ENCODE results near the gene SAMD9L. TPM values are rescaled to one million over a fixed set of nuclear protein-coding genes. Genes with fewer than 3 reads are reported as not detected.
A peak's percentile ranks its signal among the peaks of the same experiment; 100 is the strongest.

The SAMD9L gene
- total RNA-seq: 1 to 10 TPM; 4.2 to 5.2 TPM
- polyA plus RNA-seq: 1 to 10 TPM; 2.2 to 3.4 TPM

DNA sequence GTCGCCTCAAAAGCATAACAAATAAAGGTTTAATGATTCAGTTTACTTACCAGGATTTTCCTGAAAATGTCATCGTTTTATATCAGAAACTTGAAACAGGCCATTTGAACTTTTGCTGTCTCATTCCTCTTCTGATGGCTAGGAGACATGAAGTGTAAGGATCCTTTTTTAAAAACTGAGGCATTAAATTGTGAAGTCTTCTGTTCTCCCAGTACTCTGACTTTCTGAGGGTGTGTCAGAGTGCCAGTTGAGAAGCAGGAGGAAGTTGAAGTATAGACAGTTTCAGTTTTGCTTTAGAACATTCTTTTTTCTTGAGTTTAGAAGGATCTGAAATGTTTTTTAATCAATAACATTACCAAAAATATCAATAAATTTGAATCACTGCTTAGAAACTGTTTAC is at the start of gene SAMD9L:
Gene SAMD9L (minus strand): TSS at position 242 of the 400 bp plus-strand sequence. CDS start 12,414 bp downstream, outside the sequence.
- Histone ChIP-seq H3K4me1 (ENCODE audit: control insufficient read depth in 4 of 4, insufficient read depth in 4 of 4, low read length in 3 of 4) (peaks cover 0 to 2% (median 0%) of the 10 kb centered on the region in 4 donors), H3K9me3 (ENCODE audit: control insufficient read depth in 4 of 4, low read length in 3 of 4) (no peaks in the 10 kb centered on the region), H3K9ac (ENCODE audit: low read depth in 1 of 2, low read length in 2 of 2) (peak within 1 kb of the TSS in 1 of 2 donors; percentile 79), H3K36me3 (ENCODE audit: control insufficient read depth in 4 of 4, insufficient read depth in 3 of 4, low read depth in 1 of 4, low read length in 3 of 4) (peaks cover 0 to 9% (median 4%) of the 10 kb centered on the region in 4 donors), H3K27me3 (ENCODE audit: control insufficient read depth in 4 of 4, insufficient read depth in 4 of 4, low read length in 3 of 4) (no peaks in the 10 kb centered on the region), H3K27ac (ENCODE audit: low read depth in 1 of 2, low read length in 2 of 2) (peak within 1 kb of the TSS in 1 of 2 donors; percentile 23), H3K4me3 (ENCODE audit: low read depth in 1 of 3, low read length in 3 of 3) (peak within 1 kb of the TSS in 2 of 3 donors; percentile 36 to 57)
- 44% methylated on average over 2 of the region's 2 CpGs for WGBS
- no peak for TF ChIP-seq HNF4A (conservative IDR thresholded peaks at IDR 0.05)
- TF ChIP-seq RAD21 (IDR thresholded peaks at IDR 0.05): no peak
- DNase-seq (ENCODE audit: low spot score): no peak

DNA sequence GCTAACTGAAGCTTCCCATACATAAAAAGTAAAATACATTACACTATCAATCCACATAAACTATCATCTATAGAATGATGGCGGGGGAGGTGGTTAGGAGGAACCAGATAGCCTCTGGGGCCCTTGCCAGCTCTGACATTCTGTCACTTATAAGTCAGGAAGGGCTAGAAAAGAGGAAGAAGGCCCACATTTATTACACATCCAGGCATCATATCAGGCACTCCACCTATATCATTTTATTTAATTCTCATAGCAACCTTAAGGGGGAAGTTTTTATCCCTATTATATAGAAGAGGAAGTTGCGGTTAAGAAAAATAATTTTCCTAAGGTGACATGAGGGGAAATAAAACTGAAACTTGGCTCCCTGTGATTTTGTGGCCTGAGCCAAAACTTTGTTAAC is 48.2 kb upstream of the SAMD9L start:
- TF ChIP-seq EGR1 (IDR thresholded peaks at IDR 0.05; ENCODE audit: low read depth in 2 of 2) (no peak), TAF1 (conservative IDR thresholded peaks at IDR 0.05) (no peak), GABPA (IDR thresholded peaks at IDR 0.05 in 1 of 2, conservative IDR thresholded peaks at IDR 0.05 in 1 of 2) (no peak), HNF4G (IDR thresholded peaks at IDR 0.05) (no peak), RXRA (IDR thresholded peaks at IDR 0.05) (no peak), FOXA1 (IDR thresholded peaks at IDR 0.05) (no peak), JUND (IDR thresholded peaks at IDR 0.05) (no peak), SP1 (IDR thresholded peaks at IDR 0.05) (no peak), YY1 (IDR thresholded peaks at IDR 0.05) (no peak), REST (IDR thresholded peaks at IDR 0.05) (no peak), ATF3 (IDR thresholded peaks at IDR 0.05) (no peak), ZBTB33 (IDR thresholded peaks at IDR 0.05) (no peak), HNF4A (conservative IDR thresholded peaks at IDR 0.05) (no peak), FOXA2 (IDR thresholded peaks at IDR 0.05) (no peak), RAD21 (IDR thresholded peaks at IDR 0.05) (no peak)
- TF ChIP-seq, protein P1, sequence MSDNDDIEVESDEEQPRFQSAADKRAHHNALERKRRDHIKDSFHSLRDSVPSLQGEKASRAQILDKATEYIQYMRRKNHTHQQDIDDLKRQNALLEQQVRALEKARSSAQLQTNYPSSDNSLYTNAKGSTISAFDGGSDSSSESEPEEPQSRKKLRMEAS (IDR thresholded peaks at IDR 0.05): no peak
- TF ChIP-seq, protein P2, sequence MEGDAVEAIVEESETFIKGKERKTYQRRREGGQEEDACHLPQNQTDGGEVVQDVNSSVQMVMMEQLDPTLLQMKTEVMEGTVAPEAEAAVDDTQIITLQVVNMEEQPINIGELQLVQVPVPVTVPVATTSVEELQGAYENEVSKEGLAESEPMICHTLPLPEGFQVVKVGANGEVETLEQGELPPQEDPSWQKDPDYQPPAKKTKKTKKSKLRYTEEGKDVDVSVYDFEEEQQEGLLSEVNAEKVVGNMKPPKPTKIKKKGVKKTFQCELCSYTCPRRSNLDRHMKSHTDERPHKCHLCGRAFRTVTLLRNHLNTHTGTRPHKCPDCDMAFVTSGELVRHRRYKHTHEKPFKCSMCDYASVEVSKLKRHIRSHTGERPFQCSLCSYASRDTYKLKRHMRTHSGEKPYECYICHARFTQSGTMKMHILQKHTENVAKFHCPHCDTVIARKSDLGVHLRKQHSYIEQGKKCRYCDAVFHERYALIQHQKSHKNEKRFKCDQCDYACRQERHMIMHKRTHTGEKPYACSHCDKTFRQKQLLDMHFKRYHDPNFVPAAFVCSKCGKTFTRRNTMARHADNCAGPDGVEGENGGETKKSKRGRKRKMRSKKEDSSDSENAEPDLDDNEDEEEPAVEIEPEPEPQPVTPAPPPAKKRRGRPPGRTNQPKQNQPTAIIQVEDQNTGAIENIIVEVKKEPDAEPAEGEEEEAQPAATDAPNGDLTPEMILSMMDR (IDR thresholded peaks at IDR 0.05; ENCODE audit: low read depth, low read length, missing input control): no peak
- 55% methylated on average over 2 of the region's 2 CpGs for WGBS
- Histone ChIP-seq H3K4me1 (ENCODE audit: control insufficient read depth in 4 of 4, insufficient read depth in 4 of 4, low read length in 3 of 4) (no peaks in the 10 kb centered on the region), H3K27ac (ENCODE audit: low read depth in 1 of 2, low read length in 2 of 2) (no peak overlapping the region), H3K9ac (ENCODE audit: low read depth in 1 of 2, low read length in 2 of 2) (no peak overlapping the region), H3K4me3 (ENCODE audit: low read depth in 1 of 3, low read length in 3 of 3) (no peak overlapping the region), H3K27me3 (ENCODE audit: control insufficient read depth in 4 of 4, insufficient read depth in 4 of 4, low read length in 3 of 4) (peaks cover 0 to 5% (median 0%) of the 10 kb centered on the region in 4 donors), H3K9me3 (ENCODE audit: control insufficient read depth in 4 of 4, low read length in 3 of 4) (no peaks in the 10 kb centered on the region), H3K36me3 (ENCODE audit: control insufficient read depth in 4 of 4, insufficient read depth in 3 of 4, low read depth in 1 of 4, low read length in 3 of 4) (no peaks in the 10 kb centered on the region)
- no peak for DNase-seq (ENCODE audit: low spot score)
